ENCODE measurements around the gene STRC.

GRCh38 chr15:43552986-43553385 lies 65.6 kb downstream of the STRC start:
- no peak for TF ChIP-seq CTCF (IDR thresholded peaks at IDR 0.05; ENCODE audit: low read depth, low read length)
- no peak for TF ChIP-seq POLR2A (IDR thresholded peaks at IDR 0.05; ENCODE audit: extremely low read depth, insufficient read length)

Data from NB4 (cell line).